KBM-7 (cell line): ENCODE measurements around the gene GPR151.

Experiments used
- DNase-seq: peaks from one replicate; pipeline ENCODE4 v3.0.0-alpha.2; 2015
- in situ Hi-C: fragments of 300-500 bp; cut with MboI; formaldehyde crosslinking; loops from 2 replicates; pipeline ENCODE4 v1.14.3; 2020; ENCODE audit warnings: low sequenced_read_pairs, low pct_unique_long_range_greater_than_20kb, mixed read lengths

GPR151 gene

DNA sequence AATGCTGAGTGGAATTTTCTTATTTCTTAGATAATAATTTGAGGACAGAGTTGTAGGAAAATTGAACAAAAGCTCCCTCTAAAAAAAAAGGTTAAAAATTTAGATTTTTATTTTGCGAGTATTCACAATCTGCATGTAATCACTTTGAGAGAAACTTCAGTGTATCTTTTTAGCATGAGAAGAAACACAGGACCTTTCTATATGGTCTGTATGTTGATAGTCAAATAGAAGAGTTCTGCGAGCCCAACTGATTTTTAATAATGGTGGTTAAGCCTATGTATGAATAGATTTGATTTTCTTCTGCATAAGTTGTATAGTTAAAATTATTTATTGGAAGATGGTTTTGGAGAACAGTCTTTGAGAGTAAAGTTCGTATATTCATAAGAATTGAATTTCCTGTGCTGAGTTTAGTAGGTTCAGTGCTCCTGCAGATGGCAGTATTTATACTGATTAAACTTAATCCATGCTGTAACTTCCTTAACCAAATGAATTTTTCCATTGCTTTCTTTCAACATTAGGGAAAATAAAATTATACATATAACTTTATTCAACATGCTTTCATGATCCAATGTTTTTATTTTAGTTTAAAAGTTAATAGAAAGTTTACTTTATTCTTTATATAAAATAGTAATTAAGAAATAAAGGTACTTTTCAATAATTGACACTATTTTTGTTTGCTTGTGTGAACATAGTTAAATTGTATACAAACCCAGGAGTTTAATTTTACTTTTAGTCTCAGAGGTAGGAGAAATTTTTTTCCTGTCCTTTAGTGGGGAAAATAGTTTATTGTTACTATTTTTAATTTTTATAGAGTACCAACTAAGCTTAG, 49.3 kb downstream of the GPR151 start:
- in situ Hi-C loops: no loop called here
- no peak for DNase-seq

DNA sequence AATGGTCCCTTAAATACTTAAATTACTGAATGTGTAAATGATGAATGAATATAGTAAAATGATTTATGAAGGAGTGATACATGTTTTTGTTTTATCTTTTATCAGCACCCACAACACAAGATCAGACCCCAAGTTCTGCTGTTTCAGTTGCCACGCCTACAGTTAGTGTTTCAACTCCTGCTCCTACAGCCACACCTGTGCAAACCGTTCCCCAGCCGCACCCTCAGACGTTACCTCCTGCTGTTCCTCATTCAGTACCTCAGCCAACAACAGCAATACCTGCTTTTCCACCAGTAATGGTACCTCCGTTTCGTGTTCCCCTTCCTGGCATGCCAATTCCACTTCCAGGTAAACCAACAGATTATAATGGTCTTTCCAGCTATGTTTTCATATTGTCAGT, 52.5 kb downstream of the GPR151 start:
- DNase-seq: no peak

More for the DNA sequence above, 52.5 kb downstream of the GPR151 start:
- in situ Hi-C loops: no loop called here
